Measurements from ENCODE around the gene SPACA6. TPM values are rescaled to one million over a fixed set of nuclear protein-coding genes. Genes with fewer than 3 reads are reported as not detected.

SPACA6 gene
- total and polyA plus RNA-seq, 9 of the 15 experiments (the other 6 are each of a cell fraction or from before 2014, with no cell fraction given) = 1.3 to 17.3 (median 6.2) TPM

- TF ChIP-seq CBFA2T3 (IDR thresholded peaks at IDR 0.05) = no peak
- no peak for TF ChIP-seq TRIM25 (IDR thresholded peaks at IDR 0.05; ENCODE audit: borderline replicate concordance)
- no peak for TF ChIP-seq MCM3 (IDR thresholded peaks at IDR 0.05)
- TF ChIP-seq DIDO1 (tag; IDR thresholded peaks at IDR 0.05; ENCODE audit: low read depth) = no peak
- TF ChIP-seq NR1H2 (CRISPR knock-in tag; IDR thresholded peaks at IDR 0.05) = no peak
- TF ChIP-seq TEAD4 (IDR thresholded peaks at IDR 0.05; ENCODE audit: low read length) = no peak
- TF ChIP-seq TEAD4 (CRISPR knock-in tag; IDR thresholded peaks at IDR 0.05; ENCODE audit: borderline replicate concordance) = no peak
- peak; percentile 75; the same call in 1 of the 2 replicates for TF ChIP-seq HINFP (tag; conservative IDR thresholded peaks at IDR 0.05; ENCODE audit: low read depth)
- TF ChIP-seq E2F4 (CRISPR knock-in tag; IDR thresholded peaks at IDR 0.05; ENCODE audit: low read depth) = no peak
- TF ChIP-seq CHD2 (IDR thresholded peaks at IDR 0.05; ENCODE audit: low read depth, low read length) = no peak
- peak; percentile 68; the same call in 1 of the 2 replicates for TF ChIP-seq EHMT2 (IDR thresholded peaks at IDR 0.05)
- TF ChIP-seq SUPT5H (IDR thresholded peaks at IDR 0.05) = no peak
- TF ChIP-seq MNT (conservative IDR thresholded peaks at IDR 0.05) = peak in 1 of 2 experiments; percentile 39; a peak in 1 of 4 replicates
- no peak for TF ChIP-seq IFI16 (CRISPR knock-in tag; IDR thresholded peaks at IDR 0.05)
- no peak for TF ChIP-seq ZNF740 (CRISPR knock-in tag; IDR thresholded peaks at IDR 0.05)
- TF ChIP-seq ZNF740 (tag; IDR thresholded peaks at IDR 0.05) = no peak
- TF ChIP-seq TFE3 (CRISPR knock-in tag; IDR thresholded peaks at IDR 0.05) = no peak
These were observed 9.1 kb downstream of the SPACA6 start (continued) for GRCh38 chr19:51702103-51702824.
